ENCODE measurements around the gene CD74.

DNA sequence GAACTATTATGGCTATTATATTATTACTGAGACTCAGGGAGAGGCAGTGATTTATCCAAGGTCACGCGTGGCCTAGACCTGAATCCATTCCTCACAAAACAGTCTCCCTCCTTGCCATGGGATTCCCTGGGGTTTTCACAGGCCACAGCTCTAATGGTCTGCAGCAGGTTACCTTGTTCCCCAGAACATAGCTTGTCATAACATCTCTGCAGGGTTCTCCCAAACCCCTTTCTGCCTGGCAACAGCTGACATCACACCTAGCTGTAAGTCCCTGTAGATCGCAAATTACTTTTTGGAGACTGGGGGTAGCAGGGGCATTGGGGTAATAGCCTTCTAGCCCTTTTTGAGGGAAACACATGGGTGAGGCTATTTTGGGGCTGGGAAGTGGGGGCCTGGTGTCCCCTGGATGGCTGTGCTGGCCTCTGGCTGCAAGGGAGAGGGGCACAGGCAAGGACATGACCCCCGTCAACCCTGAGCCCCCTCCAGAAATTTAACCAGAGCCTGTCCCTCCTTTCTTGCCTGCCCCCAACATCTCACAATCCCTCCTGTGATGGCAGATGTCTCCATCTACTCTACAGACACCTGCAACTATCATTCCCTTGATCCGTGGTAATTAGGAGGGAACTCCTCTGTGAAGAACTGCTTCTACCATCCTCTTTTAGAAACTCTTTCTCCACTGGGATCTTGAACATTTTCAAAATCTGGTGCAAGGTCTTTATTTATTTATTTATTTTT, 1.3 kb downstream of the CD74 start:
- TF ChIP-seq, protein P1, sequence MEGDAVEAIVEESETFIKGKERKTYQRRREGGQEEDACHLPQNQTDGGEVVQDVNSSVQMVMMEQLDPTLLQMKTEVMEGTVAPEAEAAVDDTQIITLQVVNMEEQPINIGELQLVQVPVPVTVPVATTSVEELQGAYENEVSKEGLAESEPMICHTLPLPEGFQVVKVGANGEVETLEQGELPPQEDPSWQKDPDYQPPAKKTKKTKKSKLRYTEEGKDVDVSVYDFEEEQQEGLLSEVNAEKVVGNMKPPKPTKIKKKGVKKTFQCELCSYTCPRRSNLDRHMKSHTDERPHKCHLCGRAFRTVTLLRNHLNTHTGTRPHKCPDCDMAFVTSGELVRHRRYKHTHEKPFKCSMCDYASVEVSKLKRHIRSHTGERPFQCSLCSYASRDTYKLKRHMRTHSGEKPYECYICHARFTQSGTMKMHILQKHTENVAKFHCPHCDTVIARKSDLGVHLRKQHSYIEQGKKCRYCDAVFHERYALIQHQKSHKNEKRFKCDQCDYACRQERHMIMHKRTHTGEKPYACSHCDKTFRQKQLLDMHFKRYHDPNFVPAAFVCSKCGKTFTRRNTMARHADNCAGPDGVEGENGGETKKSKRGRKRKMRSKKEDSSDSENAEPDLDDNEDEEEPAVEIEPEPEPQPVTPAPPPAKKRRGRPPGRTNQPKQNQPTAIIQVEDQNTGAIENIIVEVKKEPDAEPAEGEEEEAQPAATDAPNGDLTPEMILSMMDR (IDR thresholded peaks at IDR 0.05), result no peak
- peak in 1 of 2 donors; percentile 23 for TF ChIP-seq POLR2A (IDR thresholded peaks at IDR 0.05)

Data from uterus (tissue), 2 donors.